Measurements from ENCODE around the gene ITPKC.

- TF ChIP-seq SIN3A (IDR thresholded peaks at IDR 0.05; ENCODE audit: borderline replicate concordance, low read depth, low read length) (no peak), EZH2phosphoT487 (IDR thresholded peaks at IDR 0.05; ENCODE audit: borderline replicate concordance, low read depth) (no peak), REST (IDR thresholded peaks at IDR 0.05; ENCODE audit: low read depth, low read length) (no peak), EP300 (IDR thresholded peaks at IDR 0.05; ENCODE audit: borderline replicate concordance in 1 of 2, low read depth in 1 of 2, low read length in 1 of 2) (no peak), POLR2AphosphoS5 (IDR thresholded peaks at IDR 0.05; ENCODE audit: low read depth, low read length) (no peak), MAX (IDR thresholded peaks at IDR 0.05; ENCODE audit: low read depth) (no peak), YY1 (IDR thresholded peaks at IDR 0.05; ENCODE audit: low read depth) (no peak), CTCF (IDR thresholded peaks at IDR 0.05) (no peak)
Observed at GRCh38 chr19:40783711-40784110, 66.8 kb downstream of the ITPKC start.

All from SK-N-SH (cell line).